Endothelial cell (in vitro differentiated cells): ENCODE results near the gene CDCP2. TPM values are rescaled to one million over a fixed set of nuclear protein-coding genes. Genes with fewer than 3 reads are reported as not detected.

Experiments used
- DNase-seq: peaks from one replicate; pipeline ENCODE4 v3.0.0; 2021; ENCODE audit warnings: low spot score
- H3K27ac Mint-ChIP-seq: one replicate; pipeline ENCODE4 v1.8.0; 2021; ENCODE audit warnings: mixed read lengths, inconsistent platforms; ENCODE audit not compliant: unreplicated experiment
- H3K27me3 Mint-ChIP-seq: one replicate; pipeline ENCODE4 v1.8.0; 2021; ENCODE audit warnings: mild to moderate bottlenecking, moderate library complexity, mixed read lengths, inconsistent platforms; ENCODE audit not compliant: unreplicated experiment
- H3K36me3 Mint-ChIP-seq: one replicate; pipeline ENCODE4 v1.8.0; 2021; ENCODE audit warnings: mild to moderate bottlenecking, low read depth, mixed read lengths, inconsistent platforms; ENCODE audit not compliant: unreplicated experiment
- H3K4me1 Mint-ChIP-seq: one replicate; pipeline ENCODE4 v1.8.0; 2021; ENCODE audit warnings: mild to moderate bottlenecking, mixed read lengths, inconsistent platforms; ENCODE audit not compliant: unreplicated experiment
- H3K4me3 Mint-ChIP-seq: one replicate; pipeline ENCODE4 v1.8.0; 2021; ENCODE audit warnings: mild to moderate bottlenecking, mixed read lengths, inconsistent platforms; ENCODE audit not compliant: unreplicated experiment
- H3K9me3 Mint-ChIP-seq: one replicate; pipeline ENCODE4 v1.8.0; 2021; ENCODE audit warnings: mixed read lengths, inconsistent platforms; ENCODE audit not compliant: unreplicated experiment
- total RNA-seq: library from RNA; stranded (reverse); fragmentation: NEBNext Ultra II Directional; extraction: Animal tissue kit (Norgen Biotek cat#: 25700); gene quantifications from one replicate; pipeline ENCODE4 v1.2.1, GENCODE V29; 2021; ENCODE audit not compliant: unreplicated experiment
- TF ChIP-seq, protein P1 (sequence below): fragments of 200-600 bp; sonication (generic); IDR thresholded peaks from one replicate; pipeline ENCODE4 v1.5.0; 2021; ENCODE audit warnings: antibody characterized with exemption; ENCODE audit not compliant: unreplicated experiment

CDCP2 gene
- total RNA-seq, 1 donor from 2014 or later, result 0.36 TPM

DNA sequence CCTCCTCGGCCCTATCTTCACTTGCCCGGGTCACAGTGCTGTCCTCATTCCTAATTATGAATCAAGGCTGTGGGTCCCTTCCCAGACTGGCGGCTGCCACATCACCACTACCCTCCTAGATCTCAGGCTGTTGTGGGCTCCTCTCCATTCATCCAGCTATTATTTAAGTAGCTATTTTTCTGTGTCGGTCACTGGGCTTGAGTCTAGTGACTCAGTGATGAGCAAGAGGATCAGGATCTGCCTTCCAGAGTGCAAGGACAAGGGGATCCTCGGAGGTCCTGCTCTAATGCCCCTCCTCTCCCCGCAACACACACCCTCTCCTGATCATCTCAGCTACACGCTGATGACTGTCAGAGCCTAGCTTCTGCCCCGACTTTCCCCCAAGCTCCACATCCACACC, 34.1 kb downstream of the CDCP2 start:
- H3K4me3 Mint-ChIP-seq, result no peak overlapping the region
- no peaks in the 10 kb centered on the region for H3K9me3 Mint-ChIP-seq
- peaks cover 8% of the 10 kb centered on the region for H3K27me3 Mint-ChIP-seq
- peaks cover 14% of the 10 kb centered on the region for H3K4me1 Mint-ChIP-seq
- no peak overlapping the region for H3K27ac Mint-ChIP-seq
- no peaks in the 10 kb centered on the region for H3K36me3 Mint-ChIP-seq
- TF ChIP-seq, protein P1, sequence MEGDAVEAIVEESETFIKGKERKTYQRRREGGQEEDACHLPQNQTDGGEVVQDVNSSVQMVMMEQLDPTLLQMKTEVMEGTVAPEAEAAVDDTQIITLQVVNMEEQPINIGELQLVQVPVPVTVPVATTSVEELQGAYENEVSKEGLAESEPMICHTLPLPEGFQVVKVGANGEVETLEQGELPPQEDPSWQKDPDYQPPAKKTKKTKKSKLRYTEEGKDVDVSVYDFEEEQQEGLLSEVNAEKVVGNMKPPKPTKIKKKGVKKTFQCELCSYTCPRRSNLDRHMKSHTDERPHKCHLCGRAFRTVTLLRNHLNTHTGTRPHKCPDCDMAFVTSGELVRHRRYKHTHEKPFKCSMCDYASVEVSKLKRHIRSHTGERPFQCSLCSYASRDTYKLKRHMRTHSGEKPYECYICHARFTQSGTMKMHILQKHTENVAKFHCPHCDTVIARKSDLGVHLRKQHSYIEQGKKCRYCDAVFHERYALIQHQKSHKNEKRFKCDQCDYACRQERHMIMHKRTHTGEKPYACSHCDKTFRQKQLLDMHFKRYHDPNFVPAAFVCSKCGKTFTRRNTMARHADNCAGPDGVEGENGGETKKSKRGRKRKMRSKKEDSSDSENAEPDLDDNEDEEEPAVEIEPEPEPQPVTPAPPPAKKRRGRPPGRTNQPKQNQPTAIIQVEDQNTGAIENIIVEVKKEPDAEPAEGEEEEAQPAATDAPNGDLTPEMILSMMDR, result no peak
- no peak for DNase-seq

DNA sequence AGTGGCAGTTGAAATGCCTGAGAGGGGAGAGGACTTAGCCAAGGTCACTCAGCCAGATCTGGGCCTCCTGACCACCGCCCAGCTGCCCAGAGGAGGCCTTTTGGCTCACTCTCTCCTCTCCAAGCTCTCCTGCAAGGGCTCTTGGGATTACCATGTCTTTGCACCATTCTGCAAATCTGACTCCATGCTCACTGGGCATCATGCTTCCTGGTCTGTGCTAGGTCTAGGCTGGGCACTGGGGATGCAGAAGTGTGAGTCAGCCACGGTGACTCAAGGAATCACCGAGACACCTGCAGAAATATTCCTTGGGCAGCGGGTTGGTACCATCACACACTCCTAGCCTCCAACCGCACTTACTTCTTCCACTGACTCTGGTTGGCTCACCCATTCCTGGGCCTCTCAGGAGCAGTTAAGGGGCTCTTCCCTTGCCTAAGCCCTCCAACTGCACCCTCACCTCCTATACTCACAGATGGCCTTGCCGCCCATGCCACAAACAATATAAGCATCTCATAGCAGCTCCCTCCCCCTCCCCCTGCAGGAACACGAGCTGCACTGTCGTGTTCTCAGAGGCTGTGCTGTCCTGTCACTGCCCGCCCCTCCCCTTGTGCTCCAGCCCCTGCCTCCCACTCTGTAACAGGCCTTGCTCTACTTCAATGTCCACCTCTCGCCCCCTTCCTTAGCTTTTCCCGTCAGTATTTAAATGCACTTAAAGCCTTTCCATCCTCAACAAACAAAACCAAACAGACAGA, 34.8 kb downstream of the CDCP2 start:
- TF ChIP-seq, protein P1, result no peak
- H3K27ac Mint-ChIP-seq, result no peak overlapping the region
- H3K36me3 Mint-ChIP-seq, result no peaks in the 10 kb centered on the region
- no peaks in the 10 kb centered on the region for H3K9me3 Mint-ChIP-seq
- peaks cover 6% of the 10 kb centered on the region for H3K27me3 Mint-ChIP-seq
- no peak for DNase-seq
- no peak overlapping the region for H3K4me3 Mint-ChIP-seq
- H3K4me1 Mint-ChIP-seq, result peaks cover 12% of the 10 kb centered on the region

DNA sequence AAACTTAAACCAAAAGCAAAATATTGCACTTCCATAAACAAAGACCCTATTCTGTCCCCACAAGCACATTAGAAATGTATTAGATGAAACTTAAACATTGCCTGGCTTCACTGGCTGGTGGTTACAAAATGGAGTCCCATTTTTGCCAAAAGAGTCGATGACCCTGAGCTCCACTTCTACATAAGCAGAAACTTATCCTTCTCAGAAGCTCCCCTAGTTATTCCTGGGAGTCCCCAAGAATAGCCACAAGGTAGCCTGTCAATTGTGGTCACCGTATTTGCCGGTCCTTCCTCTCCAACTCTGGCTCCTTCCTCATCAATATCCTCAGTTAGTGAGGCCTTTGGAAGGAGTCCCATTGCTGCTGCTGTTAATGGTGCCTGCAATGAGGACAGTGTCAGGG, 37.3 kb downstream of the CDCP2 start:
- no peak overlapping the region for H3K4me3 Mint-ChIP-seq

DNA sequence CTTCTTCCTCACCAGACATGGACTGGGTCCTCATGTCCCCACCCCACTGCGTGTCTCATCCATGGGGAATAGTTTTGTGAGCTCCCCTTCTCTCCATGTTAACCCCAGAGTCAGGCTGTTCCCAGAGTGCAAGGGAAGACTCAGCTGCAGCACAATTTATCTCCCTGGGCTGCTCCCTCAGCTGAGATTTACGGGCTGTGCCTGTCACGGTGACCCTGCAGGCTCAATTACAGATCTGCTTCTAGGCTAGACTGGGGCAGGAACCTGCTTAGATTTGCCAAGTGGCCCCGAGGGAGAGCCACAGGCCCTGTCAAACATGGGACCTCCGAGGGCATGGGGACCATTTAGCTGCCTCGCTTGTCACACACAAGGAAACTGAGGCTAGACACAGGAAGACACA, 37.8 kb downstream of the CDCP2 start:
- TF ChIP-seq, protein P1, result no peak
- H3K27ac Mint-ChIP-seq, result no peak overlapping the region
- no peaks in the 10 kb centered on the region for H3K36me3 Mint-ChIP-seq
- H3K4me3 Mint-ChIP-seq, result no peak overlapping the region
- no peaks in the 10 kb centered on the region for H3K4me1 Mint-ChIP-seq
- DNase-seq, result no peak
- H3K27me3 Mint-ChIP-seq, result no peaks in the 10 kb centered on the region
- H3K9me3 Mint-ChIP-seq, result no peaks in the 10 kb centered on the region

More for the DNA sequence above, 37.3 kb downstream of the CDCP2 start:
- Mint-ChIP-seq H3K36me3 (no peaks in the 10 kb centered on the region), H3K27me3 (no peaks in the 10 kb centered on the region), H3K9me3 (no peaks in the 10 kb centered on the region), H3K4me1 (no peaks in the 10 kb centered on the region), H3K27ac (no peak overlapping the region)
- no peak for DNase-seq
- TF ChIP-seq, protein P1, result no peak

DNA sequence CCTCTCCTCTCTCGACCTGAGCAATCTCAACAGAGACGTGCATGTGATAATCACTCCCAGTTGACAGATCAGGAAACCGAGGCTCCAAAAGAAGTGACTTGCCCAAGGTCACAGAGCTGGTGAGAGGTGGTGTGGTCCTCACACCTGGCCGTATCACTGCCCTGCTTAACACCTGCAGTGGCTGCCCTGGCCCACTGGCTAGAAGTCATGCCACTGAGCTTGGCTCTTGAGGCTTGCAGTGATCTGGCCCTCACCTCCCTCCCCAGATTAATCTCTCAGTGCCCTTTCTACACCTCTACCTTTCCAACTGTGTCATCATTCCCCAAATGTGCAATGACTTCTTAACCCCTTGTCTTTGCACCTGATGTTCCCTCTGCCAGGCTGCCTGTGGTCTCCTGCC, 38.8 kb downstream of the CDCP2 start:
- Mint-ChIP-seq H3K27ac (no peak overlapping the region), H3K4me3 (no peak overlapping the region), H3K9me3 (no peaks in the 10 kb centered on the region), H3K36me3 (no peaks in the 10 kb centered on the region), H3K27me3 (no peaks in the 10 kb centered on the region), H3K4me1 (no peaks in the 10 kb centered on the region)
- TF ChIP-seq, protein P1, result no peak
- no peak for DNase-seq
